Measurements from ENCODE around the gene KCNQ2. TPM values are rescaled to one million over a fixed set of nuclear protein-coding genes. Genes with fewer than 3 reads are reported as not detected.

The KCNQ2 gene
- total RNA-seq, 1 experiment from 2014 or later: 86.5 TPM

DNA sequence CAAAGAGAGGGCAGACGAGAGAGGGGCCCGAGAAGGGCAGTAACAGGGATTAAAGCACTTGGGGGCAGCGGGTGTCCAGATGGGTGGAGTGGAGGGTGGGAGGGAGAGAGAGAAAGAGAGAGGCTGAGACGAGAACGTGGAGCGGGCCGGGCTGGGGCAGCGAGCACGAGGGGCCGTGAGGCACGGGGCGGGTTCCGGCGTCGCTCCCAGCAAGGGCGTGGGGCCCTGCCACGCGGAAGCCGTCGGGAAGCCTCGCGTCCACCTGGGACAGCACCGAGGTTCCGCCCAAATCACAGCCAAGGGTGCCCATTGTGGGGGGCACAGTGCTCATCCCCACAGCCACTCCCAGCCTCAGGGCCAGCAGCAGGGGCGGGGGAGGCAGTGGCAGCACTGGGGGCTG, 49.8 kb downstream of the KCNQ2 start:
- TF ChIP-seq, protein P1, sequence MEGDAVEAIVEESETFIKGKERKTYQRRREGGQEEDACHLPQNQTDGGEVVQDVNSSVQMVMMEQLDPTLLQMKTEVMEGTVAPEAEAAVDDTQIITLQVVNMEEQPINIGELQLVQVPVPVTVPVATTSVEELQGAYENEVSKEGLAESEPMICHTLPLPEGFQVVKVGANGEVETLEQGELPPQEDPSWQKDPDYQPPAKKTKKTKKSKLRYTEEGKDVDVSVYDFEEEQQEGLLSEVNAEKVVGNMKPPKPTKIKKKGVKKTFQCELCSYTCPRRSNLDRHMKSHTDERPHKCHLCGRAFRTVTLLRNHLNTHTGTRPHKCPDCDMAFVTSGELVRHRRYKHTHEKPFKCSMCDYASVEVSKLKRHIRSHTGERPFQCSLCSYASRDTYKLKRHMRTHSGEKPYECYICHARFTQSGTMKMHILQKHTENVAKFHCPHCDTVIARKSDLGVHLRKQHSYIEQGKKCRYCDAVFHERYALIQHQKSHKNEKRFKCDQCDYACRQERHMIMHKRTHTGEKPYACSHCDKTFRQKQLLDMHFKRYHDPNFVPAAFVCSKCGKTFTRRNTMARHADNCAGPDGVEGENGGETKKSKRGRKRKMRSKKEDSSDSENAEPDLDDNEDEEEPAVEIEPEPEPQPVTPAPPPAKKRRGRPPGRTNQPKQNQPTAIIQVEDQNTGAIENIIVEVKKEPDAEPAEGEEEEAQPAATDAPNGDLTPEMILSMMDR (IDR thresholded peaks at IDR 0.05 in 2 of 3, conservative IDR thresholded peaks at IDR 0.05 in 1 of 3; ENCODE audit: borderline replicate concordance in 1 of 3, insufficient read depth in 1 of 3, low read depth in 2 of 3, low read length in 2 of 3): no peak
- no peak for TF ChIP-seq RAD21 (IDR thresholded peaks at IDR 0.05; ENCODE audit: low read depth)
- TF ChIP-seq, protein P2, sequence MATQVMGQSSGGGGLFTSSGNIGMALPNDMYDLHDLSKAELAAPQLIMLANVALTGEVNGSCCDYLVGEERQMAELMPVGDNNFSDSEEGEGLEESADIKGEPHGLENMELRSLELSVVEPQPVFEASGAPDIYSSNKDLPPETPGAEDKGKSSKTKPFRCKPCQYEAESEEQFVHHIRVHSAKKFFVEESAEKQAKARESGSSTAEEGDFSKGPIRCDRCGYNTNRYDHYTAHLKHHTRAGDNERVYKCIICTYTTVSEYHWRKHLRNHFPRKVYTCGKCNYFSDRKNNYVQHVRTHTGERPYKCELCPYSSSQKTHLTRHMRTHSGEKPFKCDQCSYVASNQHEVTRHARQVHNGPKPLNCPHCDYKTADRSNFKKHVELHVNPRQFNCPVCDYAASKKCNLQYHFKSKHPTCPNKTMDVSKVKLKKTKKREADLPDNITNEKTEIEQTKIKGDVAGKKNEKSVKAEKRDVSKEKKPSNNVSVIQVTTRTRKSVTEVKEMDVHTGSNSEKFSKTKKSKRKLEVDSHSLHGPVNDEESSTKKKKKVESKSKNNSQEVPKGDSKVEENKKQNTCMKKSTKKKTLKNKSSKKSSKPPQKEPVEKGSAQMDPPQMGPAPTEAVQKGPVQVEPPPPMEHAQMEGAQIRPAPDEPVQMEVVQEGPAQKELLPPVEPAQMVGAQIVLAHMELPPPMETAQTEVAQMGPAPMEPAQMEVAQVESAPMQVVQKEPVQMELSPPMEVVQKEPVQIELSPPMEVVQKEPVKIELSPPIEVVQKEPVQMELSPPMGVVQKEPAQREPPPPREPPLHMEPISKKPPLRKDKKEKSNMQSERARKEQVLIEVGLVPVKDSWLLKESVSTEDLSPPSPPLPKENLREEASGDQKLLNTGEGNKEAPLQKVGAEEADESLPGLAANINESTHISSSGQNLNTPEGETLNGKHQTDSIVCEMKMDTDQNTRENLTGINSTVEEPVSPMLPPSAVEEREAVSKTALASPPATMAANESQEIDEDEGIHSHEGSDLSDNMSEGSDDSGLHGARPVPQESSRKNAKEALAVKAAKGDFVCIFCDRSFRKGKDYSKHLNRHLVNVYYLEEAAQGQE (IDR thresholded peaks at IDR 0.05; ENCODE audit: low read depth): no peak
- TF ChIP-seq ZNF274 (IDR thresholded peaks at IDR 0.05; ENCODE audit: low read depth, low read length): no peak
- no peak for TF ChIP-seq SRF (IDR thresholded peaks at IDR 0.05; ENCODE audit: low read depth)
- TF ChIP-seq, protein P3, sequence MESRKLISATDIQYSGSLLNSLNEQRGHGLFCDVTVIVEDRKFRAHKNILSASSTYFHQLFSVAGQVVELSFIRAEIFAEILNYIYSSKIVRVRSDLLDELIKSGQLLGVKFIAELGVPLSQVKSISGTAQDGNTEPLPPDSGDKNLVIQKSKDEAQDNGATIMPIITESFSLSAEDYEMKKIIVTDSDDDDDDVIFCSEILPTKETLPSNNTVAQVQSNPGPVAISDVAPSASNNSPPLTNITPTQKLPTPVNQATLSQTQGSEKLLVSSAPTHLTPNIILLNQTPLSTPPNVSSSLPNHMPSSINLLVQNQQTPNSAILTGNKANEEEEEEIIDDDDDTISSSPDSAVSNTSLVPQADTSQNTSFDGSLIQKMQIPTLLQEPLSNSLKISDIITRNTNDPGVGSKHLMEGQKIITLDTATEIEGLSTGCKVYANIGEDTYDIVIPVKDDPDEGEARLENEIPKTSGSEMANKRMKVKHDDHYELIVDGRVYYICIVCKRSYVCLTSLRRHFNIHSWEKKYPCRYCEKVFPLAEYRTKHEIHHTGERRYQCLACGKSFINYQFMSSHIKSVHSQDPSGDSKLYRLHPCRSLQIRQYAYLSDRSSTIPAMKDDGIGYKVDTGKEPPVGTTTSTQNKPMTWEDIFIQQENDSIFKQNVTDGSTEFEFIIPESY (IDR thresholded peaks at IDR 0.05; ENCODE audit: extremely low read depth, insufficient replicate concordance, low read length): no peak
- DNase-seq (ENCODE audit: low read depth, low spot score) (no peak), ATAC-seq (no peak)
- no peaks in the 10 kb centered on the region for H3K36me3 ChIP-seq (ENCODE audit: control insufficient read depth in 1 of 2, insufficient read depth in 2 of 2, low read length in 2 of 2)
- H3K4me1 ChIP-seq (ENCODE audit: control insufficient read depth in 1 of 2, insufficient read depth in 2 of 2, low read length in 2 of 2): no peaks in the 10 kb centered on the region
- no peaks in the 10 kb centered on the region for H4K20me1 ChIP-seq (ENCODE audit: insufficient read depth)
- no peaks in the 10 kb centered on the region for H3K9me2 ChIP-seq (ENCODE audit: insufficient read depth)
- ChIA-PET POLR2A (no interaction called here), RAD21 (ENCODE audit: low non-redundant PET in 1 of 2, low total read pairs in 2 of 2, uncharacterized antibody in 2 of 2, unreplicated experiment in 2 of 2) (no interaction called here), CTCF (no interaction called here)
- H2AFZ ChIP-seq (ENCODE audit: low read depth, low read length, poor library complexity, severe bottlenecking): no peak overlapping the region
- no peak overlapping the region for H3K4me2 ChIP-seq (ENCODE audit: low read length)
- no peaks in the 10 kb centered on the region for H3K9me3 ChIP-seq (ENCODE audit: control insufficient read depth in 1 of 2, insufficient read depth in 1 of 2, low read depth in 1 of 2, low read length in 2 of 2)
- BruUV-seq (replicated peaks): no TSS peak
- no peak overlapping the region for H3K4me3 ChIP-seq (replicated peaks in 1 of 2; ENCODE audit: low read depth in 1 of 2, low read length in 2 of 2)
- no peaks in the 10 kb centered on the region for H3K79me2 ChIP-seq (ENCODE audit: insufficient read depth, low read length)
- intact Hi-C loops (cut with micrococcal nuclease): no loop called here
- H3K27me3 ChIP-seq (ENCODE audit: insufficient read depth, low read length): no peaks in the 10 kb centered on the region
- H3K27ac ChIP-seq (ENCODE audit: low read depth, low read length): no peak overlapping the region
- H3K9ac ChIP-seq (ENCODE audit: low read length): no peak overlapping the region

All from HCT116 (cell line).